ENCODE measurements around the gene CEACAM4.

CEACAM4 gene

DNA sequence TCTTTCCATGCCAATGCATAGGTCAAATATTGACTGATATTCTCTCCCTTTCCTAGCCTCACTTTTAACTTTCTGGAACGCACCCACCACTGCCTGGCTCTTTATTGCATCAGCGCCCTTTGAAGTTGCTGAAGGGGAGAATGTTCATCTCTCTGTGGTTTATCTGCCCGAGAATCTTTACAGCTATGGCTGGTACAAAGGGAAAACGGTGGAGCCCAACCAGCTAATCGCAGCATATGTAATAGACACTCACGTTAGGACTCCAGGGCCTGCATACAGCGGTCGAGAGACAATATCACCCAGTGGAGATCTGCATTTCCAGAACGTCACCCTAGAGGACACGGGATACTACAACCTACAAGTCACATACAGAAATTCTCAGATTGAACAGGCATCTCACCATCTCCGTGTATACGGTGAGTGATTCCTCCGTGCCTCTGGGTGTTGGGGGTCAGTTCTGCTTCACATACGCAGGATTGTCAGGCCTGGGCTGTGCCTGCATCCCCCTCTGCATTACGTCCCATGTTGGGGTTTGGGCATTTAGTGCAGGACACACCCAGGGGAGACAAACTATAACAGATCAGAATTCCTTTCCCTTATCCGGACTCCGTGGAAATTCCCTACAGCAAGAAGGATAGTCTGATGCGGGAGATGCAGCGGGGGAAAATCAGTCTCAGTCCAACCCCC is 49.6 kb downstream of the CEACAM4 start:
- no peak overlapping the region for H3K9ac ChIP-seq (ENCODE audit: low read length)
- no peak overlapping the region for H3K4ac ChIP-seq (ENCODE audit: low read depth, low read length)
- H2AK5ac ChIP-seq (ENCODE audit: low read length), result no peak overlapping the region
- H3K4me1 ChIP-seq (ENCODE audit: control insufficient read depth, low read depth, low read length), result no peaks in the 10 kb centered on the region
- DNase-seq, result no peak
- H2BK120ac ChIP-seq (ENCODE audit: low read depth, low read length), result no peak overlapping the region
- no peak overlapping the region for H3K4me3 ChIP-seq (ENCODE audit: low read length)
- no peak overlapping the region for H2BK5ac ChIP-seq (ENCODE audit: low read length)
- no peaks in the 10 kb centered on the region for H3K27me3 ChIP-seq (ENCODE audit: insufficient read depth, low read length, poor library complexity)
- no peaks in the 10 kb centered on the region for H3K36me3 ChIP-seq (ENCODE audit: control insufficient read depth, insufficient read depth, low read length)
- no peak overlapping the region for H3K27ac ChIP-seq (ENCODE audit: low read depth, low read length)
- no peak overlapping the region for H3K4me2 ChIP-seq (ENCODE audit: low read length)
- no peak overlapping the region for H3K18ac ChIP-seq (ENCODE audit: low read length)
- no peaks in the 10 kb centered on the region for H3K79me2 ChIP-seq (ENCODE audit: control insufficient read depth, insufficient read depth, low read length)
- no peak overlapping the region for H4K8ac ChIP-seq (ENCODE audit: low read depth, low read length)
- H3K23ac ChIP-seq (ENCODE audit: low read length), result no peak overlapping the region
- no peak overlapping the region for H3K56ac ChIP-seq (ENCODE audit: low read length)
- no CpG with 5 or more reads among the region's 19 CpGs for WGBS (ENCODE audit: extremely low coverage, insufficient coverage, low lambda C conversion rate)
- H3K79me1 ChIP-seq (ENCODE audit: low read length), result no peaks in the 10 kb centered on the region
- H2BK15ac ChIP-seq (replicated peaks; ENCODE audit: low read depth), result no peak overlapping the region
- H4K5ac ChIP-seq (ENCODE audit: low read length), result no peak overlapping the region

DNA sequence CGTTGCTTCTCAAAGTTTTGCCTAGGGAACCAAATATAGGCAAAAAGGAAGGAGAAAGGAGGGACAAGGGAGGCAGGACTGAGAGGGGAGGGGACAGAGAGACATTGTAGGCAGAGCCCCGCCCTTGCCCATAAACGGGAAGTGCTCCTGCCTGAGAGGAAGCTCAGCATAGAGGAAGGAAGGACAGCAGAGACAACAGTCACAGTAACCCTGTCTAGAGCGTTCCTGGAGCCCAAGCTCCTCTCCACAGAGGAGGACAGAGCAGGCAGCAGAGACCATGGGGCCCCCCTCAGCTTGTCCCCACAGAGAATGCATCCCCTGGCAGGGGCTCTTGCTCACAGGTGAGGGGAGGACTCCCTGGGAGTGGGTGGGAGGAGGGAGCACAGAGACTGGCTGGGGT is 50.9 kb downstream of the CEACAM4 start, which contains the start of gene CEACAM21:
Gene CEACAM21 (plus strand): TSS at position 169 of the 400 bp plus-strand sequence. CDS start 109 bp downstream, at position 278.
- no peak within 1 kb of the TSS for H3K18ac ChIP-seq (ENCODE audit: low read length)
- H3K27me3 ChIP-seq (ENCODE audit: insufficient read depth, low read length, poor library complexity), result no peaks in the 10 kb centered on the region
- WGBS (ENCODE audit: extremely low coverage, insufficient coverage, low lambda C conversion rate), result no CpG with 5 or more reads among the region's 4 CpGs
- no peak within 1 kb of the TSS for H3K4me2 ChIP-seq (ENCODE audit: low read length)
- no peak within 1 kb of the TSS for H3K23ac ChIP-seq (ENCODE audit: low read length)
- no peak within 1 kb of the TSS for H2BK120ac ChIP-seq (ENCODE audit: low read depth, low read length)
- no peak within 1 kb of the TSS for H2BK15ac ChIP-seq (replicated peaks; ENCODE audit: low read depth)
- no peak for DNase-seq
- H3K9ac ChIP-seq (ENCODE audit: low read length), result no peak within 1 kb of the TSS
- no peak within 1 kb of the TSS for H3K4ac ChIP-seq (ENCODE audit: low read depth, low read length)
- no peaks in the 10 kb centered on the region for H3K36me3 ChIP-seq (ENCODE audit: control insufficient read depth, insufficient read depth, low read length)
- no peak within 1 kb of the TSS for H4K5ac ChIP-seq (ENCODE audit: low read length)
- no peak within 1 kb of the TSS for H4K8ac ChIP-seq (ENCODE audit: low read depth, low read length)
- no peak within 1 kb of the TSS for H3K27ac ChIP-seq (ENCODE audit: low read depth, low read length)
- no peaks in the 10 kb centered on the region for H3K4me1 ChIP-seq (ENCODE audit: control insufficient read depth, low read depth, low read length)
- H3K4me3 ChIP-seq (ENCODE audit: low read length), result no peak within 1 kb of the TSS
- H3K79me2 ChIP-seq (ENCODE audit: control insufficient read depth, insufficient read depth, low read length), result no peaks in the 10 kb centered on the region
- H2AK5ac ChIP-seq (ENCODE audit: low read length), result no peak within 1 kb of the TSS
- no peak within 1 kb of the TSS for H2BK5ac ChIP-seq (ENCODE audit: low read length)
- H3K79me1 ChIP-seq (ENCODE audit: low read length), result no peaks in the 10 kb centered on the region
- H3K56ac ChIP-seq (ENCODE audit: low read length), result no peak within 1 kb of the TSS

DNA sequence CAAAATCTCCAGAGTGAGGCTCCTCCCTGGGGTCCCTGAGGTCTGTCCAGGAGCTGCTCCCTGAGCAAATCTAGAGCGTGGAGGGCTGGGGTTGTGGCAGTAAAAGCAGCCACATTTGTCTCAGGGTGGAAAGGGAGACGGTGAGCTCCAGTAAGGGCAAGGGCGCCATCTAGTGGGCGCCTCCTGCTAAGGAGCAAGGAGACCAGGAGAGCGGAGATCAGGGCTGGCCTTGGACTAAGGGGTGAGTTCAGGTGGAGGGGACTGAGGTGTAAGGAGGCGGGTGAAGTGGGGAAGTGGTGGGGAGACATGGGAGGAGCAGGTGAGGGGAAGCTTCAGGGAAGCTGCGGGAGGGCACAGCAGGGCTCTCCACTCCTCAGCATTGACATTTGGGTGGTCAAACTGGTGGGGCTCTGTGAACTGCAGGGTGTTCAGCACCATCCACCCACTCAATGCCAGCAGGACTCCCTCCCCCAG is 56.2 kb downstream of the CEACAM4 start:
- Histone ChIP-seq H4K5ac (ENCODE audit: low read length) (no peak overlapping the region), H3K79me1 (ENCODE audit: low read length) (no peaks in the 10 kb centered on the region), H3K4me1 (ENCODE audit: control insufficient read depth, low read depth, low read length) (no peaks in the 10 kb centered on the region), H2BK5ac (ENCODE audit: low read length) (no peak overlapping the region), H2BK120ac (ENCODE audit: low read depth, low read length) (no peak overlapping the region), H3K79me2 (ENCODE audit: control insufficient read depth, insufficient read depth, low read length) (no peaks in the 10 kb centered on the region), H3K4ac (ENCODE audit: low read depth, low read length) (no peak overlapping the region), H3K27ac (ENCODE audit: low read depth, low read length) (no peak overlapping the region), H3K4me2 (ENCODE audit: low read length) (no peak overlapping the region), H3K23ac (ENCODE audit: low read length) (no peak overlapping the region), H3K9ac (ENCODE audit: low read length) (no peak overlapping the region), H3K56ac (ENCODE audit: low read length) (no peak overlapping the region), H4K8ac (ENCODE audit: low read depth, low read length) (no peak overlapping the region), H3K27me3 (ENCODE audit: insufficient read depth, low read length, poor library complexity) (peaks cover 3% of the 10 kb centered on the region), H2AK5ac (ENCODE audit: low read length) (no peak overlapping the region), H3K18ac (ENCODE audit: low read length) (no peak overlapping the region), H3K36me3 (ENCODE audit: control insufficient read depth, insufficient read depth, low read length) (no peaks in the 10 kb centered on the region), H2BK15ac (replicated peaks; ENCODE audit: low read depth) (no peak overlapping the region), H3K4me3 (ENCODE audit: low read length) (no peak overlapping the region)
- WGBS (ENCODE audit: extremely low coverage, insufficient coverage, low lambda C conversion rate), result no CpG with 5 or more reads among the region's 7 CpGs
- peak; percentile 85 for DNase-seq

DNA sequence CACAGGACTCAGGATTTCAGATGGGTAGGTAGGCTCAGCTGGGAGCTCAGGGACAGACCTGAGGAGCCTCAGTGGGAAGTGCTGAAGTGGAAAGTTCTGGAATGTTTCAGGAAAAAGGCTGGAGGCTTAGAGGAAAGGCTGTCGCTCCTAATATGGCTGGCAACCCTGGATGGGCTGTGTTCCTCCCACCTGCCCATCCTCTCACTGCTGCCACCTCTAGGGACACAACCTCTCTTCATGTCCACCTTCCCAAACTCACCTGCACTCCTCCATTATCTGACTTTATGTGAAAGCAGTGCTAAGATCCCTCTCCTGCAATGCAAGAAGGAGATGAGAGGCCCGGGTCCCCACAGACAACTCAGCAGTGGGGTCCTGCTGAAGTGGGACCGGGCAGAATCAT is 56.7 kb downstream of the CEACAM4 start:
- DNase-seq, result peak; percentile 46
- H2BK5ac ChIP-seq (ENCODE audit: low read length), result no peak overlapping the region

DNA sequence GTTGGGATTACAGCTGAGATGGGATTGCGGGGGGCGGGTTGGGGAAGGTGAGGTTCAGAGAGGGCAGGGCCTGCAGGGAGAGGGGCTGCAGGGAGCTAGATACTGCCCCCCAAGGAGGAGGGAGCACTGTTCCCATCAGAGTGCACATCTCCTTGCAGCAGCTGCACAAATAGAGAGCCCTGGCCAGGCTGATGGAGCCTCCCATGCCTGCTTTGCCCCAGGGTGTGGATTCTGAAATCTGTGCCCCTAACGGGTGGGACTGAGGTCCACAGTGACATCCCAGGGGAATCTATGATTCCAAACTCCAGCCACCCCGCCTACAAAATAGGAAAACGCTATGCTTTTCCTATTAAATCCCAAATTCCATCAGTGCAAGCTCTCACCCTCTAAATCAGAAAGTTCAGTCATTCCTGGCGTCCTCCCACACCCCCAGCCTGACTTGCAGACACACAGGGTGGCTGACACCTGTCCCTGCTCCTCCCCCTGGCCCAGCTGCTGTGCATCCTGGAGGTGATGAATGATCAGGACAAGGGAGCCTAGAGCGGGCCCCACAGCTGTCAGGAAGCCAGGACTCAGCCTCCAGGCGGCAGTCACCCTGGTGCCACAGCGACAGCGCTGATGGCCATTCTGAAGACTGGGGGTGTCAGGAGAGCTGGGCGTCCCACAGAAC is 57.3 kb downstream of the CEACAM4 start:
- WGBS (ENCODE audit: extremely low coverage, insufficient coverage, low lambda C conversion rate), result no CpG with 5 or more reads among the region's 11 CpGs
- H3K79me2 ChIP-seq (ENCODE audit: control insufficient read depth, insufficient read depth, low read length), result no peaks in the 10 kb centered on the region
- no peak overlapping the region for H3K4me3 ChIP-seq (ENCODE audit: low read length)
- H2AK5ac ChIP-seq (ENCODE audit: low read length), result no peak overlapping the region
- no peak overlapping the region for H4K8ac ChIP-seq (ENCODE audit: low read depth, low read length)
- no peak overlapping the region for H4K5ac ChIP-seq (ENCODE audit: low read length)
- no peak overlapping the region for H2BK5ac ChIP-seq (ENCODE audit: low read length)
- H3K4me1 ChIP-seq (ENCODE audit: control insufficient read depth, low read depth, low read length), result no peaks in the 10 kb centered on the region
- H3K27ac ChIP-seq (ENCODE audit: low read depth, low read length), result no peak overlapping the region
- peak; percentile 2 for DNase-seq
- no peak overlapping the region for H3K4me2 ChIP-seq (ENCODE audit: low read length)
- H3K27me3 ChIP-seq (ENCODE audit: insufficient read depth, low read length, poor library complexity), result peaks cover 11% of the 10 kb centered on the region
- no peak overlapping the region for H2BK15ac ChIP-seq (replicated peaks; ENCODE audit: low read depth)
- no peak overlapping the region for H3K4ac ChIP-seq (ENCODE audit: low read depth, low read length)
- no peak overlapping the region for H3K56ac ChIP-seq (ENCODE audit: low read length)
- no peak overlapping the region for H3K18ac ChIP-seq (ENCODE audit: low read length)
- no peak overlapping the region for H3K23ac ChIP-seq (ENCODE audit: low read length)
- no peak overlapping the region for H2BK120ac ChIP-seq (ENCODE audit: low read depth, low read length)
- no peaks in the 10 kb centered on the region for H3K36me3 ChIP-seq (ENCODE audit: control insufficient read depth, insufficient read depth, low read length)
- no peak overlapping the region for H3K9ac ChIP-seq (ENCODE audit: low read length)
- no peaks in the 10 kb centered on the region for H3K79me1 ChIP-seq (ENCODE audit: low read length)

More for the DNA sequence above, 56.7 kb downstream of the CEACAM4 start:
- Histone ChIP-seq H3K79me2 (ENCODE audit: control insufficient read depth, insufficient read depth, low read length) (no peaks in the 10 kb centered on the region), H3K4ac (ENCODE audit: low read depth, low read length) (no peak overlapping the region), H3K4me3 (ENCODE audit: low read length) (no peak overlapping the region), H2BK15ac (replicated peaks; ENCODE audit: low read depth) (no peak overlapping the region), H2BK120ac (ENCODE audit: low read depth, low read length) (no peak overlapping the region), H3K18ac (ENCODE audit: low read length) (no peak overlapping the region), H3K23ac (ENCODE audit: low read length) (no peak overlapping the region), H3K27me3 (ENCODE audit: insufficient read depth, low read length, poor library complexity) (peaks cover 8% of the 10 kb centered on the region), H3K4me2 (ENCODE audit: low read length) (no peak overlapping the region), H3K36me3 (ENCODE audit: control insufficient read depth, insufficient read depth, low read length) (no peaks in the 10 kb centered on the region), H4K5ac (ENCODE audit: low read length) (no peak overlapping the region), H3K27ac (ENCODE audit: low read depth, low read length) (no peak overlapping the region), H4K8ac (ENCODE audit: low read depth, low read length) (no peak overlapping the region), H3K56ac (ENCODE audit: low read length) (no peak overlapping the region), H3K79me1 (ENCODE audit: low read length) (no peaks in the 10 kb centered on the region), H2AK5ac (ENCODE audit: low read length) (no peak overlapping the region), H3K9ac (ENCODE audit: low read length) (no peak overlapping the region), H3K4me1 (ENCODE audit: control insufficient read depth, low read depth, low read length) (no peaks in the 10 kb centered on the region)
- WGBS (ENCODE audit: extremely low coverage, insufficient coverage, low lambda C conversion rate), result no CpG with 5 or more reads among the region's 3 CpGs

Data from mesendoderm (in vitro differentiated cells).